IMR-90 (cell line): ENCODE data around the gene ELMO1. TPM values are rescaled to one million over a fixed set of nuclear protein-coding genes. Genes with fewer than 3 reads are reported as not detected.

Experiments
- ATAC-seq: fragments of 200-7000 bp; cut with Tn5 transposase; 2 replicates; pipeline ENCODE4 v1.9.1; 2020; ENCODE audit warnings: low read depth, mild to moderate bottlenecking, moderate library complexity
- BruUV-seq: library from RNA; stranded (reverse); fragments of 400-500 nt; replicated peaks from 2 replicates; lab custom pipeline; 2021; lab: Mats Ljungman, UMichigan
- CTCF ChIA-PET: fragments of 300-600 bp; formaldehyde crosslinking; extraction: SDS; loops from one replicate; lab custom pipeline; 2021; ENCODE audit warnings: antibody characterized with exemption; lab: Yijun Ruan, JAX
- POLR2A ChIA-PET: fragments of 300-600 bp; sonication (Branson Sonifier 250); formaldehyde crosslinking; loops from one replicate; lab custom pipeline; 2022; ENCODE audit warnings: antibody characterized with exemption; ENCODE audit not compliant: unreplicated experiment; lab: Charles Lee
- DNase-seq: peaks from one replicate; pipeline ENCODE4 v3.0.0; 2013
- H2AFZ ChIP-seq: replicated peaks from 2 replicates; pipeline ENCODE3; 2013; ENCODE audit warnings: low read length, mild to moderate bottlenecking; ENCODE audit not compliant: poor library complexity
- H2AK5ac ChIP-seq: 2 replicates; pipeline ENCODE4 v1.6.1; 2013; ENCODE audit warnings: low read depth, low read length, inconsistent platforms
- H2AK9ac ChIP-seq: replicated peaks from 2 replicates; pipeline ENCODE3; 2013; ENCODE audit warnings: mild to moderate bottlenecking, low read depth, low read length, moderate library complexity; ENCODE audit not compliant: poor library complexity
- H2BK120ac ChIP-seq: 2 replicates; pipeline ENCODE4 v1.6.1; 2013; ENCODE audit warnings: low read depth, low read length, inconsistent platforms
- H2BK15ac ChIP-seq: 3 replicates; pipeline ENCODE4 v1.6.1; 2013; ENCODE audit warnings: low read depth, low read length, inconsistent platforms
- H2BK20ac ChIP-seq: 2 replicates; pipeline ENCODE4 v1.6.1; 2013; ENCODE audit warnings: low read depth, mild to moderate bottlenecking, inconsistent platforms, low read length, moderate library complexity
- H2BK5ac ChIP-seq: 2 replicates; pipeline ENCODE4 v1.6.1; 2013; ENCODE audit warnings: mild to moderate bottlenecking, low read depth, low read length, inconsistent platforms; ENCODE audit not compliant: poor library complexity, severe bottlenecking
- H3K14ac ChIP-seq: replicated peaks from 2 replicates; pipeline ENCODE4 v1.6.1; 2013; ENCODE audit warnings: low read depth, low read length, inconsistent platforms
- H3K18ac ChIP-seq: 2 replicates; pipeline ENCODE4 v1.6.1; 2013; ENCODE audit warnings: low read depth, low read length, control low read depth
- H3K23ac ChIP-seq: 2 replicates; pipeline ENCODE4 v1.6.1; 2013; ENCODE audit warnings: low read depth, low read length, inconsistent platforms
- H3K27ac ChIP-seq: 2 replicates; pipeline ENCODE4 v1.5.1; 2013; ENCODE audit warnings: mild to moderate bottlenecking, control low read depth, low read length; ENCODE audit not compliant: insufficient read depth
- H3K27me3 ChIP-seq: 2 replicates; pipeline ENCODE4 v1.6.1; 2013; ENCODE audit warnings: low read length; ENCODE audit not compliant: control insufficient read depth, insufficient read depth
- H3K36me3 ChIP-seq: 2 replicates; pipeline ENCODE4 v1.6.1; 2013; ENCODE audit warnings: low read length, mixed read lengths; ENCODE audit not compliant: control insufficient read depth, insufficient read depth
- H3K4ac ChIP-seq: 2 replicates; pipeline ENCODE4 v1.6.1; 2013; ENCODE audit warnings: low read depth, low read length, inconsistent platforms
- H3K4me1 ChIP-seq: 2 replicates; pipeline ENCODE4 v1.6.1; 2013; ENCODE audit warnings: low read length, mixed read lengths; ENCODE audit not compliant: control insufficient read depth, insufficient read depth
- H3K4me2 ChIP-seq: 2 replicates; pipeline ENCODE4 v1.6.1; 2013; ENCODE audit warnings: low read depth, mild to moderate bottlenecking, control low read depth, low read length, moderate library complexity
- H3K4me3 ChIP-seq: 2 replicates; pipeline ENCODE4 v1.5.1; 2013; ENCODE audit warnings: low read depth, mild to moderate bottlenecking, control low read depth, low read length, moderate library complexity; ENCODE audit not compliant: insufficient read depth
- H3K56ac ChIP-seq: 2 replicates; pipeline ENCODE4 v1.6.1; 2013; ENCODE audit warnings: low read length, inconsistent platforms; ENCODE audit not compliant: insufficient read depth; ENCODE audit errors: extremely low read depth
- H3K79me1 ChIP-seq, 2 experiments: 2 replicates each; pipeline ENCODE4 v1.6.1; 2013; ENCODE audit warnings: low read length in 2 of 2, inconsistent platforms in 1 of 2, low read depth in 1 of 2
- H3K9ac ChIP-seq: 2 replicates; pipeline ENCODE4 v1.6.1; 2013; ENCODE audit warnings: low read depth, low read length, control low read depth
- H3K9me1 ChIP-seq: 2 replicates; pipeline ENCODE4 v1.6.1; 2013; ENCODE audit warnings: low read length, inconsistent platforms; ENCODE audit not compliant: insufficient read depth
- H3K9me3 ChIP-seq: 2 replicates; pipeline ENCODE4 v1.6.1; 2013; ENCODE audit warnings: low read length; ENCODE audit not compliant: control insufficient read depth, insufficient read depth
- H4K20me1 ChIP-seq: 2 replicates; pipeline ENCODE4 v1.6.1; 2013; ENCODE audit warnings: low read length, inconsistent platforms; ENCODE audit not compliant: insufficient read depth
- H4K5ac ChIP-seq: 2 replicates; pipeline ENCODE4 v1.6.1; 2013; ENCODE audit warnings: mild to moderate bottlenecking, low read depth, low read length, control low read depth
- H4K8ac ChIP-seq, 2 experiments: 2 replicates each; pipeline ENCODE4 v1.6.1; 2013; ENCODE audit warnings: low read depth in 2 of 2, low read length in 2 of 2, control low read depth in 1 of 2, inconsistent platforms in 1 of 2
- H4K91ac ChIP-seq: 2 replicates; pipeline ENCODE4 v1.6.1; 2013; ENCODE audit warnings: low read depth, low read length, inconsistent platforms; ENCODE audit not compliant: insufficient read depth
- BHLHE40 ChIP-seq: fragments of 150-350 bp; IDR thresholded peaks from 2 replicates; pipeline ENCODE4 v1.6.1; 2016; ENCODE audit warnings: mild to moderate bottlenecking, low read depth, low read length
- CHD1 ChIP-seq: IDR thresholded peaks from 2 replicates; pipeline ENCODE4 v1.6.1; 2012; ENCODE audit warnings: low read depth, low read length, improper control_type of control experiment
- FOS ChIP-seq: fragments of 150-350 bp; IDR thresholded peaks from 2 replicates; pipeline ENCODE4 v1.6.1; 2016; ENCODE audit warnings: low read depth, low read length
- MAZ ChIP-seq: IDR thresholded peaks from 2 replicates; pipeline ENCODE4 v1.6.1; 2012; ENCODE audit warnings: low read depth, mild to moderate bottlenecking, low read length, improper control_type of control experiment, moderate library complexity, borderline replicate concordance
- POLR2A ChIP-seq: IDR thresholded peaks from 2 replicates; pipeline ENCODE4 v1.6.1; 2012; ENCODE audit warnings: mild to moderate bottlenecking, low read depth, low read length
- RAD21 ChIP-seq: IDR thresholded peaks from 2 replicates; pipeline ENCODE4 v1.6.1; 2012; ENCODE audit warnings: low read length, improper control_type of control experiment
- RCOR1 ChIP-seq: IDR thresholded peaks from 2 replicates; pipeline ENCODE4 v1.6.1; 2012; ENCODE audit warnings: mild to moderate bottlenecking, low read length, improper control_type of control experiment; ENCODE audit not compliant: insufficient replicate concordance
- RFX5 ChIP-seq: IDR thresholded peaks from 2 replicates; pipeline ENCODE4 v1.8.0; 2012; ENCODE audit warnings: low read depth, mild to moderate bottlenecking, low read length, moderate library complexity
- SMC3 ChIP-seq: fragments of 150-350 bp; IDR thresholded peaks from 2 replicates; pipeline ENCODE4 v1.6.1; 2016; ENCODE audit warnings: low read depth, mild to moderate bottlenecking, antibody characterized with exemption, low read length, moderate library complexity
- WGBS, 2 experiments: methylation state at CpG; one replicate each; pipeline versions ENCODE4 v1.1.5 to v1.1.7; 2013; ENCODE audit warnings: missing lambda C conversion rate in 2 of 2; ENCODE audit not compliant: insufficient read length in 1 of 2; ENCODE audit errors: extremely low coverage in 2 of 2; 5-methylcytosine and 5-hydroxymethylcytosine counted together
- dilution Hi-C: fragments of 300-500 bp; cut with HindIII; formaldehyde crosslinking; loops from one replicate; pipeline ENCODE4 v1.14.3; 2018; ENCODE audit warnings: low sequenced_read_pairs; ENCODE audit not compliant: unreplicated experiment
- in situ Hi-C: fragments of 300-500 bp; cut with MboI; formaldehyde crosslinking; loops from 3 replicates; pipeline ENCODE4 v1.14.3; 2019; ENCODE audit warnings: low sequenced_read_pairs, inconsistent platforms, mixed read lengths
- intact Hi-C: fragments of 100-400 bp; cut with micrococcal nuclease; formaldehyde crosslinking; loops from 2 replicates; pipeline ENCODE4 v1.10.0; 2022
- polyA plus RNA-seq, 3 experiments: library from polyadenylated mRNA; depleted of rRNA; stranded (reverse); fragments of >200 nt; gene quantifications; 2 replicates each; pipeline ENCODE4 v1.2.3, GENCODE V29; 2012; ENCODE audit warnings: low replicate concordance in 1 of 3
- total RNA-seq: library from RNA; depleted of rRNA; stranded (reverse); fragments of >200 nt; gene quantifications from 2 replicates; pipeline ENCODE4 v1.2.3, GENCODE V29; 2012
- TF ChIP-seq, protein P1 (sequence below): fragments of 150-350 bp; IDR thresholded peaks from 2 replicates; pipeline ENCODE4 v1.6.1; 2016; ENCODE audit warnings: low read depth, mild to moderate bottlenecking, low read length, moderate library complexity, borderline replicate concordance

Gene ELMO1
- total and polyA plus RNA-seq, 2 of the 4 experiments (the other 2 are of a cell fraction): 0.03 TPM; not detected in 1

DNA sequence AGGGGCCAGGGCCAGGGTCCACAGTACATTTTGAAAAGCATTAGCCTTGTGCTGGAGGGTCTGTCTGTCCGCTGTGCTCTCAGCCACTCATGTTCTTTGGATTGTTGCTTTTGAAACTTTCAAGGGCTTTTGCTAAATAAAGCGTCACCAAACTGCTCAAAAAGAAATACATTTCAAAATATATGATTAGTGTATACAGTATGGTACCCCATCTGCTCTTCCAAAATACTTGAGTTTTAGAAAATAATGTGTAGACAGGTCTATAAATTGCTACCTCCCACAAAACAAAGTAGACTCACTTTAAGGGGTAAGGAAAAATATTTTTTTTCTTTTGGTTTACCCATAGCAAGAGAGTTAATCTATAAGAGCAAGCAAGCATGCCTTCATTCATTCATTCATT, 530.1 kb downstream of the ELMO1 start:
- Histone ChIP-seq H3K79me1 (no peaks in the 10 kb centered on the region), H3K4ac (no peak overlapping the region), H3K9me3 (no peaks in the 10 kb centered on the region), H2AFZ (no peak overlapping the region), H3K23ac (no peak overlapping the region), H2AK5ac (no peak overlapping the region), H4K91ac (no peak overlapping the region), H3K14ac (no peak overlapping the region), H3K56ac (no peak overlapping the region), H3K27ac (no peak overlapping the region), H3K4me2 (no peak overlapping the region), H2BK5ac (no peak overlapping the region), H4K8ac (no peak overlapping the region), H3K9ac (no peak overlapping the region), H3K4me1 (no peaks in the 10 kb centered on the region), H2BK120ac (no peak overlapping the region), H4K20me1 (no peaks in the 10 kb centered on the region), H3K27me3 (no peaks in the 10 kb centered on the region), H2AK9ac (no peak overlapping the region), H4K5ac (no peak overlapping the region), H2BK15ac (no peak overlapping the region), H2BK20ac (no peak overlapping the region), H3K18ac (no peak overlapping the region), H3K4me3 (no peak overlapping the region), H3K36me3 (no peaks in the 10 kb centered on the region), H3K9me1 (no peaks in the 10 kb centered on the region)
- TF ChIP-seq BHLHE40: no peak
- TF ChIP-seq FOS: no peak
- TF ChIP-seq MAZ: no peak
- no peak for TF ChIP-seq RCOR1
- TF ChIP-seq SMC3: no peak
- TF ChIP-seq CHD1: no peak
- TF ChIP-seq, protein P1, sequence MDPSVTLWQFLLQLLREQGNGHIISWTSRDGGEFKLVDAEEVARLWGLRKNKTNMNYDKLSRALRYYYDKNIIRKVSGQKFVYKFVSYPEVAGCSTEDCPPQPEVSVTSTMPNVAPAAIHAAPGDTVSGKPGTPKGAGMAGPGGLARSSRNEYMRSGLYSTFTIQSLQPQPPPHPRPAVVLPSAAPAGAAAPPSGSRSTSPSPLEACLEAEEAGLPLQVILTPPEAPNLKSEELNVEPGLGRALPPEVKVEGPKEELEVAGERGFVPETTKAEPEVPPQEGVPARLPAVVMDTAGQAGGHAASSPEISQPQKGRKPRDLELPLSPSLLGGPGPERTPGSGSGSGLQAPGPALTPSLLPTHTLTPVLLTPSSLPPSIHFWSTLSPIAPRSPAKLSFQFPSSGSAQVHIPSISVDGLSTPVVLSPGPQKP: no peak
- TF ChIP-seq RFX5: no peak
- no peak for TF ChIP-seq POLR2A
- no peak for TF ChIP-seq RAD21
- dilution Hi-C loops: no loop called here
- intact Hi-C loops: no loop called here
- DNase-seq (no peak), ATAC-seq (no peak)
- no CpG with 5 or more reads among the region's 2 CpGs for WGBS, 2 experiments
- CTCF ChIA-PET: no interaction called here
- BruUV-seq: no TSS peak
- in situ Hi-C loops: no loop called here
- POLR2A ChIA-PET: no interaction called here
